HepG2 (cell line): Measurements from ENCODE around the gene PANK3. TPM values are rescaled to one million over a fixed set of nuclear protein-coding genes. Genes with fewer than 3 reads are reported as not detected.
A peak's percentile ranks its signal among the peaks of the same experiment; 100 is the strongest.

ENCODE experiments used
- ATAC-seq: fragments of 200-7000 bp; cut with Tn5 transposase; 3 replicates; pipeline ENCODE4 v1.9.1; 2020; ENCODE audit warnings: mild to moderate bottlenecking, moderate library complexity
- Bru-seq: library from RNA; stranded (reverse); fragments of 400-500 nt; gene quantifications from one replicate; lab custom pipeline; 2021; lab: Mats Ljungman, UMichigan
- BruChase-seq, 2 experiments: library from RNA; stranded (reverse); fragments of 400-500 nt; gene quantifications; one replicate each; lab custom pipeline; 2021; lab: Mats Ljungman, UMichigan
- BruUV-seq: library from RNA; stranded (reverse); fragments of 400-500 nt; replicated peaks from 2 replicates; lab custom pipeline; 2021; lab: Mats Ljungman, UMichigan
- CTCF ChIA-PET: fragments of 300-600 bp; formaldehyde crosslinking; extraction: SDS; loops from one replicate; lab custom pipeline; 2021; ENCODE audit warnings: low total read pairs, inconsistent platforms, low intra/inter-chr PET ratio; lab: Yijun Ruan, JAX
- POLR2A ChIA-PET: fragments of 350-600 bp; sonication (Branson Sonifier 250); formaldehyde crosslinking; loops from one replicate; lab custom pipeline; 2020; ENCODE audit warnings: antibody characterized with exemption, inconsistent platforms; lab: Yijun Ruan, JAX
- DNase-seq: peaks from one replicate; pipeline ENCODE4 v3.0.0-alpha.2; 2015; ENCODE audit warnings: low spot score
- FAIRE-seq: peaks from 3 replicates; lab custom pipeline; 2011; peaks lifted over from hg19 to GRCh38; lab: Jason Lieb, UNC
- H2AFZ ChIP-seq: one replicate; pipeline ENCODE4 v1.6.1; 2011; ENCODE audit warnings: low read length, inconsistent platforms
- H3K27ac ChIP-seq: fragments of 300-600 bp; 3 replicates; pipeline ENCODE4 v1.8.0; 2011; ENCODE audit warnings: mixed run types, mild to moderate bottlenecking, mixed read lengths, low read length, inconsistent platforms; ENCODE audit not compliant: insufficient read depth; ENCODE audit errors: extremely low read length
- H3K27me3 ChIP-seq, 2 experiments: fragments of 200-600 bp in 1 of 2; 2 replicates in 1 of 2; 3 replicates in 1 of 2; pipeline versions ENCODE4 v1.6.0 to v1.8.0; 2011; ENCODE audit warnings: low read length in 2 of 2, mild to moderate bottlenecking in 2 of 2, moderate library complexity in 2 of 2, inconsistent platforms in 1 of 2; ENCODE audit not compliant: insufficient read depth in 2 of 2, control insufficient read depth in 1 of 2
- H3K36me3 ChIP-seq, 2 experiments: fragments of 200-600 bp in 1 of 2; replicated peaks in 1 of 2; 2 replicates in 1 of 2; 3 replicates in 1 of 2; pipeline versions ENCODE4 v1.5.1 to v1.8.0; 2011; ENCODE audit warnings: low read length in 2 of 2, inconsistent platforms in 1 of 2; ENCODE audit not compliant: insufficient read depth in 2 of 2, control insufficient read depth in 1 of 2
- H3K4me1 ChIP-seq: 2 replicates; pipeline ENCODE4 v1.5.1; 2012; ENCODE audit warnings: low read length, inconsistent platforms; ENCODE audit not compliant: insufficient read depth
- H3K4me2 ChIP-seq: 2 replicates; pipeline ENCODE4 v1.6.0; 2011; ENCODE audit warnings: low read depth, low read length, inconsistent platforms
- H3K4me3 ChIP-seq, 3 experiments: fragments of 200-600 bp in 1 of 3; sonication (generic), shearing (Covaris generic) in 1 of 3; replicated peaks in 1 of 3; 2 replicates each; pipeline ENCODE4 v1.5.1; 2011 to 2016; ENCODE audit warnings: low read length in 3 of 3, inconsistent platforms in 2 of 3, low read depth in 2 of 3, mild to moderate bottlenecking in 2 of 3, control low read depth in 1 of 3, mixed read lengths in 1 of 3; ENCODE audit not compliant: insufficient read depth in 1 of 3
- H3K79me2 ChIP-seq: one replicate; pipeline ENCODE4 v1.6.1; 2011; ENCODE audit warnings: low read length, inconsistent platforms; ENCODE audit not compliant: insufficient read depth
- H3K9ac ChIP-seq: 2 replicates; pipeline ENCODE4 v1.6.0; 2011; ENCODE audit warnings: mild to moderate bottlenecking, low read depth, low read length, inconsistent platforms; ENCODE audit not compliant: insufficient read depth
- H3K9me3 ChIP-seq: 2 replicates; pipeline ENCODE4 v1.5.1; 2012; ENCODE audit warnings: mild to moderate bottlenecking, low read length
- H4K20me1 ChIP-seq: 2 replicates; pipeline ENCODE4 v1.6.0; 2011; ENCODE audit warnings: inconsistent platforms, mild to moderate bottlenecking, low read length, moderate library complexity; ENCODE audit not compliant: insufficient read depth
- DMTF1 ChIP-seq: sonication (generic); formaldehyde crosslinking; IDR thresholded peaks from 2 replicates; pipeline ENCODE4 v1.4.0; 2020; ENCODE audit warnings: mild to moderate bottlenecking, missing genetic modification reagents
- HDAC1 ChIP-seq: sonication (generic); formaldehyde crosslinking; IDR thresholded peaks from 2 replicates; pipeline ENCODE4 v1.5.1; 2020; ENCODE audit warnings: mild to moderate bottlenecking, missing genetic modification reagents
- HNRNPL ChIP-seq: fragments of 200-400 bp; formaldehyde crosslinking; IDR thresholded peaks from 2 replicates; pipeline ENCODE4 v1.6.1; 2017; ENCODE audit warnings: mild to moderate bottlenecking, low read depth, low read length
- KDM5A ChIP-seq: fragments of 200-600 bp; sonication (generic); IDR thresholded peaks from 2 replicates; pipeline ENCODE4 v1.7.0; 2018; ENCODE audit warnings: antibody characterized with exemption, mild to moderate bottlenecking, low read length, borderline replicate concordance
- MAF1 ChIP-seq: sonication (generic); formaldehyde crosslinking; IDR thresholded peaks from 2 replicates; pipeline ENCODE4 v1.5.0; 2020; ENCODE audit warnings: missing genetic modification reagents, borderline replicate concordance
- SP5 ChIP-seq: IDR thresholded peaks from 2 replicates; pipeline ENCODE4 v1.6.1; 2016; ENCODE audit warnings: low read depth, borderline replicate concordance
- SPEN ChIP-seq: sonication (generic); formaldehyde crosslinking; IDR thresholded peaks from 2 replicates; pipeline ENCODE4 v1.5.1; 2020; ENCODE audit warnings: low read depth, mild to moderate bottlenecking, missing genetic modification reagents
- ZNF138 ChIP-seq: sonication (generic); formaldehyde crosslinking; IDR thresholded peaks from 2 replicates; pipeline ENCODE4 v1.5.0; 2020; ENCODE audit warnings: mild to moderate bottlenecking, low read depth, missing genetic modification reagents
- ZNF430 ChIP-seq: sonication (generic); formaldehyde crosslinking; IDR thresholded peaks from 2 replicates; pipeline ENCODE4 v1.9.0; 2021; ENCODE audit warnings: mild to moderate bottlenecking, missing genetic modification reagents
- ZXDC ChIP-seq: sonication (generic); formaldehyde crosslinking; IDR thresholded peaks from 2 replicates; pipeline ENCODE4 v1.5.0; 2020; ENCODE audit warnings: mild to moderate bottlenecking, missing genetic modification reagents
- WGBS: methylation state at CpG from one replicate; pipeline ENCODE4 v1.1.6; 2017; ENCODE audit warnings: low lambda C conversion rate; 5-methylcytosine and 5-hydroxymethylcytosine counted together
- in situ Hi-C: cut with HindIII; loops from 2 replicates; pipeline ENCODE4 v1.10.0; 2017; ENCODE audit warnings: low pct_unique_long_range_greater_than_20kb; ENCODE audit not compliant: extremely low pct_ligation_motif_present
- intact Hi-C: fragments of 100-400 bp; cut with micrococcal nuclease; formaldehyde crosslinking; loops from one replicate; pipeline ENCODE4 v1.10.0; 2022; ENCODE audit not compliant: unreplicated experiment
- long read RNA-seq, 2 experiments: library from RNA in 1 of 2; library from polyadenylated mRNA in 1 of 2; stranded (forward) in 1 of 2; unstranded in 1 of 2; transcript quantifications; one replicate each; pipeline ENCODE4 v2.0.0, GENCODE V29; 2019 to 2022
- polyA minus RNA-seq, 3 experiments: library from RNA; depleted of rRNA, polyadenylated mRNA; stranded (reverse); fragments of >200 nt; gene quantifications; 2 replicates each; pipeline ENCODE4 v1.2.3, GENCODE V29; 2011; ENCODE audit warnings: low replicate concordance in 1 of 3
- polyA plus RNA-seq, 8 experiments: library from polyadenylated mRNA; depleted of rRNA in 3 of 8; stranded (reverse) in 7 of 8; unstranded in 1 of 8; fragments of >200 nt; fragmentation: Illumina TruSeq in 4 of 8; extraction: Trizol in 4 of 8; gene quantifications; 2 replicates each; pipeline versions ENCODE4 v1.2.1 to v1.2.3, GENCODE V29; 2011 to 2016; ENCODE audit warnings: low read depth in 4 of 8, missing spikeins in 1 of 8, mixed read lengths in 1 of 8; ENCODE audit not compliant: insufficient read depth in 1 of 8
- total RNA-seq, 5 experiments: library from RNA; depleted of rRNA; stranded (reverse); fragments of >200 nt; fragmentation: Illumina TruSeq; extraction: Trizol; gene quantifications; 2 replicates each; pipeline ENCODE4 v1.2.3, GENCODE V29; 2016; ENCODE audit warnings: low read depth in 1 of 5

The PANK3 gene
- total RNA-seq (2016; rRNA removed; fragmentation: Illumina TruSeq; extraction: Trizol), result 69.5 and 126 TPM in 2 replicates
- total RNA-seq (2016; cell fraction: cytosol; rRNA removed; fragmentation: Illumina TruSeq; extraction: Trizol; ENCODE audit: low read depth), result 47.1 and 75.8 TPM in 2 replicates
- total RNA-seq (2016; cell fraction: insoluble cytoplasmic fraction; rRNA removed; fragmentation: Illumina TruSeq; extraction: Trizol), result 71.7 and 113 TPM in 2 replicates
- total RNA-seq (2016; cell fraction: membrane; rRNA removed; fragmentation: Illumina TruSeq; extraction: Trizol), result 148 and 184 TPM in 2 replicates
- total RNA-seq (2016; cell fraction: nucleus; rRNA removed; fragmentation: Illumina TruSeq; extraction: Trizol), result 45.1 and 60.0 TPM in 2 replicates
- 24.0 and 26.9 TPM in 2 replicates for polyA plus RNA-seq (2011; rRNA removed)
- polyA plus RNA-seq (2011; cell fraction: cytosol; rRNA removed), result 7.7 and 15.0 TPM in 2 replicates
- polyA plus RNA-seq (2011; cell fraction: nucleus; rRNA removed), result 11.7 and 19.0 TPM in 2 replicates
- 50.7 and 60.7 TPM in 2 replicates for polyA plus RNA-seq (2012)
- 97.9 and 118 TPM in 2 replicates for polyA plus RNA-seq (2016; cell fraction: cytosol; fragmentation: Illumina TruSeq; extraction: Trizol; ENCODE audit: low read depth)
- 46.7 and 55.6 TPM in 2 replicates for polyA plus RNA-seq (2016; cell fraction: insoluble cytoplasmic fraction; fragmentation: Illumina TruSeq; extraction: Trizol; ENCODE audit: low read depth)
- polyA plus RNA-seq (2016; cell fraction: membrane; fragmentation: Illumina TruSeq; extraction: Trizol; ENCODE audit: low read depth), result 113 and 140 TPM in 2 replicates
- 41.3 and 43.8 TPM in 2 replicates for polyA plus RNA-seq (2016; cell fraction: nucleus; fragmentation: Illumina TruSeq; extraction: Trizol; ENCODE audit: insufficient read depth, low read depth)
- polyA minus RNA-seq (2011; rRNA and poly(A)+ RNA removed; ENCODE audit: low replicate concordance), result 10.6 and 17.9 TPM in 2 replicates
- polyA minus RNA-seq (2011; cell fraction: cytosol; rRNA and poly(A)+ RNA removed), result 32.5 and 39.8 TPM in 2 replicates
- 60.9 and 70.2 TPM in 2 replicates for polyA minus RNA-seq (2011; cell fraction: nucleus; rRNA and poly(A)+ RNA removed)
- percentile 97 among the genes with signal in this experiment for Bru-seq, nascent RNA
- BruChase-seq, experiment 1, labeled RNA remaining after a 6-hour chase, result percentile 98 among the genes with signal in this experiment
- percentile 98 among the genes with signal in this experiment for BruChase-seq, experiment 2, labeled RNA remaining after a 2-hour chase
- long read RNA-seq, experiment 1, full-length matches to known transcripts, result 3 of 5 reads
- long read RNA-seq, experiment 1, partial matches to known transcripts, result 0 of 5 reads
- long read RNA-seq, experiment 1, other reads (novel, unspliced or antisense), result 2 of 5 reads
- long read RNA-seq, experiment 2, full-length matches to known transcripts, result 9 of 56 reads
- long read RNA-seq, experiment 2, partial matches to known transcripts, result 2 of 56 reads
- long read RNA-seq, experiment 2, other reads (novel, unspliced or antisense), result 45 of 56 reads

DNA sequence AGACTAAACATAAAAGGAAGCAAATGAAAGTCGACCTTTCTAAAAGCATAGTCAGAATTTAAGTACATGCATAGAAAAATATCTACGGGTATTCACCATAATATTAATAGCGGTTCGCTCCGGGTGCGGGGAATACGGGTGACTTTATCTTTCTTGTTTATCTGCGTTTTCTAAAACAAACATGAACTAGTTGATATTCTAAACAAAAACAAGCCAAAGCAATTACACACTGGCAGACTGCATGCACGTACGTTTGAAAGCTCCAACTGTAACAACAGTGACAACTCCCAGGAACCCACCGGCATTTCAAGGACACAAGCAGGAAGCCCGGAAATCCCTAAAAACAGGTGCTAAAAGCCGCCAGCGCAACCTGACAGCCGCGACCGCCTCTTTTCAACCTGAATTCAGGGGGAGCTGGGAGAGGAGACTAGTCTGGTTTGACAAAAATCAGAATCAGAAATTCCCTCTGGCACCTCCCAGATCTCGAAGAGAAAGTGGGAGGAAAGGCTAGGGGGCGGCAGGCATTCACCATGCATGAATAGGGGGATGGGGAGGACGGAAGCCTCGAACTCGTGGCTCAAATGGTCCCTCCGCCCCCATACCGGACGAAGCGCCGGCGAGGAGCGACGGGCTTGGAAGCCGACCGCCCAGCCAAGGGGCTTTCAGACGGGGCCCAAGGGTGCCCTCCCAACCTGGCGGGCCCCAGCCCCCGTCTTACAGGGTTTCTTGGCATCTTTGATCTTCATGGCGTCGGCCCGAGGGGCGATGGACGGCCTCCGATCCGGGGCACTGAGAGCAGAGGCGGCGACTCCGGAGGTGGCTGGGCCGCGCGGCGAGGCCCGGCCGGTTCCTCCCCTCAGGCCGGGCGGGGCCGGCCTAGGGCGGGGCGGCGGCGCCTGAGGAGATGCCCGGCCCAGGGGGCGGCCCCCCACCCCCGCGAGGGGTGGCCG, at the start of gene PANK3:
TSS of gene PANK3 (minus strand) at position 831 of the 950 bp plus-strand sequence. CDS start at position 746, 85 bp downstream.
- FAIRE-seq (no peak), ATAC-seq (peak; percentile 79), DNase-seq (peak; percentile 51)
- ChIA-PET POLR2A (interaction anchor here (0.6 to 4.0 kb wide), 8 partner anchors 8 to 52 kb away, joined by 3 to 91 read pairs (median 4); no protein-coding TSS in a partner anchor), CTCF (no interaction called here)
- intact Hi-C loops (loop anchor here (2.0 to 10.0 kb wide), 4 partner anchors 14 to 94 kb away; partner anchors contain the start of gene RARS1), in situ Hi-C loops (no loop called here)
- H3K36me3 ChIP-seq, result peaks cover 0 to 8% of the 10 kb centered on the region in 2 experiments; a peak in 1 of 5 replicates
- H3K4me3 ChIP-seq, result peak within 1 kb of the TSS; percentile 84 to 96 (median 88)
- no peaks in the 10 kb centered on the region for H3K9me3 ChIP-seq
- under 1% methylated on average over 23 of the region's 63 CpGs for WGBS
- H3K27ac ChIP-seq, result peak within 1 kb of the TSS; percentile 96
- H2AFZ ChIP-seq, result no peak within 1 kb of the TSS
- H3K27me3 ChIP-seq, result no peaks in the 10 kb centered on the region; a peak in 1 of 5 replicates
- peak within 1 kb of the TSS; percentile 93 for H3K4me2 ChIP-seq
- peaks cover 51% of the 10 kb centered on the region for H3K4me1 ChIP-seq
- peak within 1 kb of the TSS; percentile 95 for H3K9ac ChIP-seq
- BruUV-seq, result no TSS peak
- peaks cover 49% of the 10 kb centered on the region for H3K79me2 ChIP-seq
- H4K20me1 ChIP-seq, result peaks cover 48% of the 10 kb centered on the region
- TF ChIP-seq ZNF430 (CRISPR knock-in tag), result peak; percentile 22; the same call in 1 of the 2 replicates
- no peak for TF ChIP-seq DMTF1 (CRISPR knock-in tag)
- peak; percentile 51; the same call in 1 of the 2 replicates for TF ChIP-seq KDM5A
- no peak; the same call in 1 of the 2 replicates for TF ChIP-seq HDAC1
- TF ChIP-seq SP5 (CRISPR knock-in tag), result no peak
- peak; percentile 1; the same call in 1 of the 2 replicates for TF ChIP-seq SPEN (CRISPR knock-in tag)
- TF ChIP-seq MAF1 (CRISPR knock-in tag), result 0 out of 2 replicates have a peak, but pooled peaks have one; percentile 26
- TF ChIP-seq ZXDC, result peak; percentile 51; the same call in 1 of the 2 replicates
- 0 out of 2 replicates have a peak, but pooled peaks have one; percentile 63 for TF ChIP-seq ZNF138
- no peak for TF ChIP-seq HNRNPL
